ENCODE measurements around the gene EFCAB14. TPM values are rescaled to one million over a fixed set of nuclear protein-coding genes. Genes with fewer than 3 reads are reported as not detected.
"Not testable (repeated sequence)": the region's sequence is repeated elsewhere in the genome, so short reads cannot be mapped to it uniquely, and the experiment has no call there.

The EFCAB14 gene
- total RNA-seq, 1 donor from 2014 or later: 118 TPM

GRCh38 chr1:46659307-46659870 is 59.5 kb downstream of the EFCAB14 start:
- H3K27ac ChIP-seq: no peak overlapping the region
- H3K4me3 ChIP-seq: no peak overlapping the region
- ATAC-seq (no peak), DNase-seq (no peak)
- H3K4me1 ChIP-seq: no peaks in the 10 kb centered on the region
- intact Hi-C loops (cut with DNase I): no loop called here
- TF ChIP-seq CTCF (IDR thresholded peaks at IDR 0.05): no peak
- H3K9me3 ChIP-seq: no peaks in the 10 kb centered on the region
- H3K36me3 ChIP-seq: peaks cover 50% of the 10 kb centered on the region
- no peaks in the 10 kb centered on the region for H3K27me3 ChIP-seq

- intact Hi-C loops (cut with DNase I): no loop called here
- Histone ChIP-seq H3K4me1 (no peaks in the 10 kb centered on the region), H3K9me3 (no peaks in the 10 kb centered on the region), H3K27ac (no peak overlapping the region), H3K4me3 (no peak overlapping the region), H3K36me3 (peaks cover 53% of the 10 kb centered on the region), H3K27me3 (no peaks in the 10 kb centered on the region)
- ATAC-seq: no peak
- DNase-seq: no peak
- TF ChIP-seq CTCF (IDR thresholded peaks at IDR 0.05): no peak
Measured at GRCh38 chr1:46657775-46658174, 61.1 kb downstream of the EFCAB14 start.

- ATAC-seq: no peak
- Histone ChIP-seq H3K27me3 (no peaks in the 10 kb centered on the region), H3K9me3 (no peaks in the 10 kb centered on the region), H3K36me3 (peaks cover 60% of the 10 kb centered on the region), H3K4me3 (no peak overlapping the region), H3K4me1 (no peaks in the 10 kb centered on the region), H3K27ac (no peak overlapping the region)
- no peak for DNase-seq
- TF ChIP-seq CTCF (IDR thresholded peaks at IDR 0.05): no peak
- intact Hi-C loops (cut with DNase I): no loop called here
Measured at GRCh38 chr1:46656643-46657042, 62.3 kb downstream of the EFCAB14 start.

GRCh38 chr1:46655848-46656247 is 63.1 kb downstream of the EFCAB14 start:
- Histone ChIP-seq H3K36me3 (peaks cover 60% of the 10 kb centered on the region), H3K9me3 (no peaks in the 10 kb centered on the region), H3K4me3 (no peak overlapping the region), H3K27ac (no peak overlapping the region), H3K27me3 (no peaks in the 10 kb centered on the region), H3K4me1 (no peaks in the 10 kb centered on the region)
- TF ChIP-seq CTCF (IDR thresholded peaks at IDR 0.05): no peak
- no peak for ATAC-seq
- intact Hi-C loops (cut with DNase I): no loop called here
- no peak for DNase-seq

GRCh38 chr1:46654698-46655097 is 64.2 kb downstream of the EFCAB14 start:
- H3K27ac ChIP-seq; H3K4me1 ChIP-seq; ATAC-seq; H3K4me3 ChIP-seq; DNase-seq; H3K9me3 ChIP-seq; H3K27me3 ChIP-seq; intact Hi-C loops (cut with DNase I): not testable (repeated sequence)
- peaks cover 69% of the 10 kb centered on the region for H3K36me3 ChIP-seq

GRCh38 chr1:46654012-46654411 is 64.9 kb downstream of the EFCAB14 start:
- Histone ChIP-seq H3K4me3 (no peak overlapping the region), H3K27me3 (no peaks in the 10 kb centered on the region), H3K27ac (no peak overlapping the region), H3K9me3 (no peaks in the 10 kb centered on the region), H3K4me1 (no peaks in the 10 kb centered on the region), H3K36me3 (peaks cover 76% of the 10 kb centered on the region)
- intact Hi-C loops (cut with DNase I): no loop called here
- no peak for TF ChIP-seq CTCF (IDR thresholded peaks at IDR 0.05)
- DNase-seq (no peak), ATAC-seq (no peak)

Measured in upper lobe of right lung (tissue), 1 donor.